ENCODE results near the gene CLDN22. TPM values are rescaled to one million over a fixed set of nuclear protein-coding genes. Genes with fewer than 3 reads are reported as not detected.
"Not testable (repeated sequence)": the region's sequence is repeated elsewhere in the genome, so short reads cannot be mapped to it uniquely, and the experiment has no call there.

The CLDN22 gene
- polyA plus RNA-seq, 1 donor: not detected

DNA sequence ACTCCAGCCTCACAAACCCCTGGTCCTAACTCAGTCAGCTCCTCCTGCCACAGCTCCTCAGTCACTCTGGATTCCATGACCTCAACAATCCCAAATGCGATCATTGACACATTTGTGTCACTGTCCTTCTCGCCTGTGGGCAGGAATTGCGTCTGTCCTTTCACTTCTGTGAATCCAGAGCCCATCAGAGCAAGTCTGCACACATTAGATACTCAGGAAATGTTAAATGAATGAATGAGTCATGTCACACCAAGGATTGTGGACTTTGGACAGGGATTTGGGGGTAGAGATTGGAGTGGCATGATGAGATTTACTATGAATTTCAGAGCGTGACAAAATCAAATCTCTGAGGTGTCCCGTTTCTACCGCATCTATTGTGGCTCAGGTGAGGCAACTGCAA lies 13.9 kb upstream of the CLDN22 start:
- no peaks in the 10 kb centered on the region for H3K27me3 ChIP-seq (ENCODE audit: control insufficient read depth, insufficient read depth, low read length)
- DNase-seq: peak; percentile 45 to 79
- H3K36me3 ChIP-seq (ENCODE audit: control insufficient read depth, insufficient read depth, low read length): no peaks in the 10 kb centered on the region
- peaks cover 4% of the 10 kb centered on the region for H3K4me1 ChIP-seq (ENCODE audit: control insufficient read depth, insufficient read depth, low read length)
- no peaks in the 10 kb centered on the region for H3K9me3 ChIP-seq (ENCODE audit: control insufficient read depth, low read depth, low read length)
- no peak overlapping the region for H3K4me3 ChIP-seq (ENCODE audit: low read length)
- no peak overlapping the region for H3K27ac ChIP-seq (ENCODE audit: low read length)
- WGBS (ENCODE audit: insufficient coverage, low lambda C conversion rate): 60% methylated on average over 2 of the region's 6 CpGs

DNA sequence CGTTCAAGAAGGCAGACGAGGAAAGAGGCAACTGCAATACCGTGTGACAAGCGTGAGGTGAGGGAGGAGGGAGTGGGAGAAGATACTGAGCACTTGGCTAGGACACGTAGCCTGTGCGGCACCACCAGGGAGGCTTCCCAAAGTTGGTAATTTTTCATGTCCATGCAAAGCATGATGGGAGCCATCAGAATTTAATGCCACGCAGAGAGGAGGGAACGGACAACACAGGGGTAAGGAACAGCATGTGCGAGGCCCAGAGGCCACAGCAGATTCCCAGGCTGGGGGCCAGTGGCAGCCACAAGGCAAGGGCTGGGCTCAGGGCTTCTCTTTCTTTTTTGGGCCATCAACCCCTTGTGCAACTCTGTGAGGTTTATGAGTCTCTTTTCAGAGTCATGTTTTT lies 13.1 kb upstream of the CLDN22 start:
- H3K27ac ChIP-seq (ENCODE audit: low read length): no peak overlapping the region
- WGBS (ENCODE audit: insufficient coverage, low lambda C conversion rate): no CpG with 5 or more reads among the region's 9 CpGs
- no peaks in the 10 kb centered on the region for H3K36me3 ChIP-seq (ENCODE audit: control insufficient read depth, insufficient read depth, low read length)
- H3K4me3 ChIP-seq (ENCODE audit: low read length): no peak overlapping the region
- peaks cover 4% of the 10 kb centered on the region for H3K4me1 ChIP-seq (ENCODE audit: control insufficient read depth, insufficient read depth, low read length)
- no peaks in the 10 kb centered on the region for H3K9me3 ChIP-seq (ENCODE audit: control insufficient read depth, low read depth, low read length)
- H3K27me3 ChIP-seq (ENCODE audit: control insufficient read depth, insufficient read depth, low read length): no peaks in the 10 kb centered on the region
- DNase-seq: no peak

DNA sequence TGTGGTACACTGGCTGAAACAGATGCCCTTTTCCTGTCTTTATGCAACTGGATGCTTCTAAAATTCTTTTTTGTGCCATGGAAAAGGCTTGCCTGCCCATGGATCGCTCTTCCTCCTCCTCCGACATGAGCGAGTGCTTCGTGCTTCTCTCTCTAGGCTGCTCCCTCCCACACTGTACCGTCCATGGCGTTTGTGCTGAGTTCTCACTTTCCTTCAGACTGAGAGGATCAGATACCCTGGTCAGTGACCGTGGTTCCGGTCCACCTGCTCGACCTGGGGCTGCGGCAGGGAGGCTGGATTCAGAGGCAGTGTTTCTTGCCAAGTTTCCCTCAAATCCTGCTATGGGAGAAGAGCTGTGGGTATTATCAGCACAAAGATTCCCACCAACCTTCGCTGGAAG lies 12.4 kb upstream of the CLDN22 start:
- no peak overlapping the region for H3K4me3 ChIP-seq (ENCODE audit: low read length)
- H3K36me3 ChIP-seq (ENCODE audit: control insufficient read depth, insufficient read depth, low read length): no peaks in the 10 kb centered on the region
- DNase-seq: no peak
- no peaks in the 10 kb centered on the region for H3K9me3 ChIP-seq (ENCODE audit: control insufficient read depth, low read depth, low read length)
- no CpG with 5 or more reads among the region's 11 CpGs for WGBS (ENCODE audit: insufficient coverage, low lambda C conversion rate)
- H3K27ac ChIP-seq (ENCODE audit: low read length): no peak overlapping the region
- H3K4me1 ChIP-seq (ENCODE audit: control insufficient read depth, insufficient read depth, low read length): peaks cover 4% of the 10 kb centered on the region
- H3K27me3 ChIP-seq (ENCODE audit: control insufficient read depth, insufficient read depth, low read length): no peaks in the 10 kb centered on the region

DNA sequence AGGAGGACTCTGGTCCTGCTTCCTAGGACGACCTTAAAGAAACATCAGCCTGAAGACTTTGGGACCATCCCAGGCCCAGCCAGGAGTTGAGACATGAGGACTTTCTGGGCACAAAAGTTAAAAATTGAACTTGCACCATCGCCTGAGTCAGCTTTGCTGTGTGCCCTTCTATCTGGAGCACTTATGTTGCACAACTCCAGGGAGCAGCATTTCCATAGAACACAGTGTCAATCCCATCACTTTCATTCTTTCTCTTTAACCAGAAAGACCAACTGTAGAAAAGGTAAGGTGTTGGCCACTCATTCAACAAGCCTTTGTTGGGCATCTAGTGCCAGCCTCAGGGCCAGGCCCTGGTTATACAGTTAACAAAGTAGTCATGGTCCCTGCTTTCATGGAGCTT lies 10.8 kb upstream of the CLDN22 start:
- H3K9me3 ChIP-seq (ENCODE audit: control insufficient read depth, low read depth, low read length): peaks cover 2% of the 10 kb centered on the region
- H3K27me3 ChIP-seq (ENCODE audit: control insufficient read depth, insufficient read depth, low read length): no peaks in the 10 kb centered on the region
- no peak overlapping the region for H3K4me3 ChIP-seq (ENCODE audit: low read length)
- H3K36me3 ChIP-seq (ENCODE audit: control insufficient read depth, insufficient read depth, low read length): no peaks in the 10 kb centered on the region
- peaks cover 4% of the 10 kb centered on the region for H3K4me1 ChIP-seq (ENCODE audit: control insufficient read depth, insufficient read depth, low read length)
- DNase-seq: no peak
- no CpG with 5 or more reads among the region's 2 CpGs for WGBS (ENCODE audit: insufficient coverage, low lambda C conversion rate)
- no peak overlapping the region for H3K27ac ChIP-seq (ENCODE audit: low read length)

DNA sequence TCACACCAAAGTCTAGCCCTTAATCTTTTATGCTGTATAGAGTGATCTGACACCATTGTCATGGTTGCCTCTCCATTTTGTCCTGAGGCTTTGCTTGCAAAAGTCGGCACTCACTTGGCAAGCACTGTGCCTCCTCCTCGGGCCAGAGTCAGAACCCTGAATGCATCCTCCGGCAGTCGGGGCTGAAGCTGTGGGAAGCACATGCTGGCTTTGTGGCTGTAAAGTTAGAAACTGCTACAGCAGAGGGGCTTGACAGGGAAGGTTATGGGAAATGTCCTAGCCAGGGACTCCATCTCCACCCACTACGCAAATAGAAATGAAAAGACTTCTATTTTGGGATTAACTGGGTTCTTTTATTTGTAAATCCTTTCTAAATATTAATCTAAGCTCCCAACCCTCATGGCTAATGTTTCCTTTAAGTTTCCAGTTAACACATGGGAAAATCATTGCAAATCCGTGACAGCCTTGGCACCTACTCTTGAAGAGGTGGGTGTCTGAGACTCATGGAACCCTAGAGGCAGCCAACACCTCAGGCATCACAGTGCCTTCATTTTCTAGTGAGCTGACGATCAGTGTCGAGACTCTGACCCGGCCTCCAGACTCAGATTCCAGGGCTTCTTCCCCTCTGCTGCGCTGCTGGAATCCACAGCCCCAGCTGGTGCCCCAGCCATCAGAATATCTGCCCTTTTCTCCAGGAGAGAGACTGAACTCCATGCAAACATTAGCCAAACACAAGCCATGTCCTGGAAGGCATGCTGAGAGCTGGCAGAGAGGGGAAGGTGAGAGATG lies 10.1 kb upstream of the CLDN22 start:
- Histone ChIP-seq H3K4me1 (ENCODE audit: control insufficient read depth, insufficient read depth, low read length) (peaks cover 4% of the 10 kb centered on the region), H3K36me3 (ENCODE audit: control insufficient read depth, insufficient read depth, low read length) (no peaks in the 10 kb centered on the region), H3K9me3 (ENCODE audit: control insufficient read depth, low read depth, low read length) (peaks cover 2% of the 10 kb centered on the region), H3K27me3 (ENCODE audit: control insufficient read depth, insufficient read depth, low read length) (no peaks in the 10 kb centered on the region), H3K27ac (ENCODE audit: low read length) (no peak overlapping the region), H3K4me3 (ENCODE audit: low read length) (no peak overlapping the region)
- 100% methylated on average over 1 of the region's 10 CpGs for whole genome bisulfite sequencing (ENCODE audit: insufficient coverage, low lambda C conversion rate)
- no peak for DNase-seq

DNA sequence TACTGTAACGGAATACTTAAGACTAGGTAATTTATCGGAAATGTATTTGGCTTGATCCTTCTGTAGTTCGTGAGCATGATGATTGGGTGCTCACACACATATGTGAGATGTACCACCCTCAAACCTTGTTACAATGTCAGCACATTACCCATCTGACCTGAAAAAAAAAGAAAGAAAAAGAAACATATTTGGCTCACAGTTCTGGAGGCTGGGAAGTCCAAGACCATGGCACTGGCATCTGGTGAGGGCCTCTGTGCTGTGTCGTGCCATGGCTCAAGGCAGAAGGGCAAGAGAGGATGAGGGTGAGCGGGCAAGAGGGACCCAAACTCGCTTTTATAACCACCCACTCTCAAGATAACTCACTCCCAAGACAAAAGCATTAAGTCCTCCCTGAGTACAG lies 9.2 kb upstream of the CLDN22 start:
- no peak overlapping the region for H3K27ac ChIP-seq (ENCODE audit: low read length)
- peaks cover 4% of the 10 kb centered on the region for H3K4me1 ChIP-seq (ENCODE audit: control insufficient read depth, insufficient read depth, low read length)
- H3K36me3 ChIP-seq (ENCODE audit: control insufficient read depth, insufficient read depth, low read length): no peaks in the 10 kb centered on the region
- H3K4me3 ChIP-seq (ENCODE audit: low read length): no peak overlapping the region
- no CpG with 5 or more reads among the region's 6 CpGs for WGBS (ENCODE audit: insufficient coverage, low lambda C conversion rate)
- no peak for DNase-seq
- H3K9me3 ChIP-seq (ENCODE audit: control insufficient read depth, low read depth, low read length): peaks cover 2% of the 10 kb centered on the region
- no peaks in the 10 kb centered on the region for H3K27me3 ChIP-seq (ENCODE audit: control insufficient read depth, insufficient read depth, low read length)

DNA sequence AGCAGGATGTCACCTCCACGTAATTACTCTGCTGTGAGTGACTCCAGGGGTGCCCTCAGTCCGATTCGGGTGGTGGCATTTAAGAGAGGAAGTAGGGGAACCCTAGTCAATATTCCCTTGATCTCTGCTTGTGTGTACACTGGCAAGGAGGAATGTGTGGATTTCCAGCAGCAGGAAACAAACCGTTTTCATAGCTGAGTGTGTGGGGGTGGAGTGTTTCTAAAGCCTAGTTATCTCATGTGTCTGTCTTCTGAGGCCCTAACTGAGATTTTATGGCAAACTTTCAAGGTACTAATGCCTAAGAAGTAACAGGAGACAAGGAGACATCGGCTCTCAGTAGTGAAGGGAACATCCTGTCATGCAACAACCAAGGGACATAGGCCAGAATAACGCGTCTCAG lies 8.8 kb upstream of the CLDN22 start:
- Histone ChIP-seq H3K4me1 (ENCODE audit: control insufficient read depth, insufficient read depth, low read length) (peaks cover 1% of the 10 kb centered on the region), H3K27me3 (ENCODE audit: control insufficient read depth, insufficient read depth, low read length) (no peaks in the 10 kb centered on the region), H3K36me3 (ENCODE audit: control insufficient read depth, insufficient read depth, low read length) (no peaks in the 10 kb centered on the region), H3K9me3 (ENCODE audit: control insufficient read depth, low read depth, low read length) (peaks cover 2% of the 10 kb centered on the region), H3K27ac (ENCODE audit: low read length) (no peak overlapping the region), H3K4me3 (ENCODE audit: low read length) (no peak overlapping the region)
- WGBS (ENCODE audit: insufficient coverage, low lambda C conversion rate): 79% methylated on average over 3 of the region's 7 CpGs
- DNase-seq: no peak

DNA sequence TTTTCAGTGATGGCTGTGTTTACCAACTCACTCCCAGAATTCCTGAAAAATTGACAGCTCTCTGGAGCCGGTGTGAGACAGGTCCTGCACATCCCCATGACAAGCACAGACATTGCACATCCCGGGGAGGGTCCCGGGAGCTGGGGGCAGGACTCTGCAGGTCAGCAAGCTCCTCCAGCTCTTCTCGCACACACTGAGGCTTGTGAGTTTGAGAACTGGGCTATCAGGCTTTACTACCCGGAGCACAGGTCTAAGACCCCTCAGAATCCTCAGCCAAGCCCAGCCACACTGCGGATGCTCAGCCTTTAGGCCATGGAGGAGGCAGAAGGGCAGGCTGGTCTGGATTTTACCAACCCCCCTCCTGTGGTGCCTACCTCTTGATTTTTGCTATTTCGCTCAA lies 7.8 kb upstream of the CLDN22 start:
- no peak for DNase-seq
- Histone ChIP-seq H3K4me3 (ENCODE audit: low read length) (no peak overlapping the region), H3K27me3 (ENCODE audit: control insufficient read depth, insufficient read depth, low read length) (no peaks in the 10 kb centered on the region), H3K27ac (ENCODE audit: low read length) (no peak overlapping the region), H3K9me3 (ENCODE audit: control insufficient read depth, low read depth, low read length) (peaks cover 2% of the 10 kb centered on the region), H3K4me1 (ENCODE audit: control insufficient read depth, insufficient read depth, low read length) (no peaks in the 10 kb centered on the region), H3K36me3 (ENCODE audit: control insufficient read depth, insufficient read depth, low read length) (no peaks in the 10 kb centered on the region)
- WGBS (ENCODE audit: insufficient coverage, low lambda C conversion rate): no CpG with 5 or more reads among the region's 7 CpGs

DNA sequence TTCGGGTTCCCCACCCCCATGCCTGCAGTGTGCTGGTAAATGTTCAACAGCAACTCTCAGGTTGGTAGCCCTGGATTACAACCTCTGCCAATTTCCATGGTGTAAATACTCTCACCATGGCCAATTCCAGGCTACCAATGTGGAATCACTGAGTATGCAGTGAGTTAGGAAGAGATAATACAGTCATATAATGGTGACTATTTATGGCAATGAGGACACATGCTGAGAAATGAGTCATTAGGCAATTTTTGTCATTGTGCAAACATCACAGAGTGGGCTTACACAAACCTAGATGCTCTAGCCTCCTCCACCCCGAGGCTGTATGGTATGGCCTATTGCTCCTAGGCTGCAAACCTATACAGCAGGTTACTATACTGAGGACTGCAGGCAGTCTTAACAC lies 6.8 kb upstream of the CLDN22 start:
- DNase-seq: no peak
- peaks cover 2% of the 10 kb centered on the region for H3K9me3 ChIP-seq (ENCODE audit: control insufficient read depth, low read depth, low read length)
- no peaks in the 10 kb centered on the region for H3K36me3 ChIP-seq (ENCODE audit: control insufficient read depth, insufficient read depth, low read length)
- no peaks in the 10 kb centered on the region for H3K4me1 ChIP-seq (ENCODE audit: control insufficient read depth, insufficient read depth, low read length)
- WGBS (ENCODE audit: insufficient coverage, low lambda C conversion rate): no CpG with 5 or more reads among the region's 2 CpGs
- no peak overlapping the region for H3K27ac ChIP-seq (ENCODE audit: low read length)
- H3K4me3 ChIP-seq (ENCODE audit: low read length): no peak overlapping the region
- no peaks in the 10 kb centered on the region for H3K27me3 ChIP-seq (ENCODE audit: control insufficient read depth, insufficient read depth, low read length)

DNA sequence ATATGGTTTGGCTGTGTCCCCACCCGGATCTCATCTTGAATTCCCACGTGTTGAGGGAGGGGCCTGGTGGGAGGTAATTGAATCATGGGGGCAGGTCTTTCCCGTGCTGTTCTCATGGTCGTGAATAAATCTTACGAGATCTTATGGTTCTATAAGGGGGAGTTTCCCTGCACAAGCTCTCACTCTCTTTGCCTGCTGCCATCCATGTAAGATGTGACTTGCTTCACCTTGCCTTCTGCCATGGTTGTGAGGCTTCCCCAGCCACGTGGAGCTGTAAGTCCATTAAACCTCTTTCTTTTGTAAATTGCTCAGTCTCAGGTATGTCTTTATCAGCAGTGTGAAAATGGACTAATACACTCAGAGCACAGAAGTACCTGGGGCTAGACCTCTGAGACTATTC lies 6.3 kb upstream of the CLDN22 start:
- H3K27ac ChIP-seq (ENCODE audit: low read length): not testable (repeated sequence)

DNA sequence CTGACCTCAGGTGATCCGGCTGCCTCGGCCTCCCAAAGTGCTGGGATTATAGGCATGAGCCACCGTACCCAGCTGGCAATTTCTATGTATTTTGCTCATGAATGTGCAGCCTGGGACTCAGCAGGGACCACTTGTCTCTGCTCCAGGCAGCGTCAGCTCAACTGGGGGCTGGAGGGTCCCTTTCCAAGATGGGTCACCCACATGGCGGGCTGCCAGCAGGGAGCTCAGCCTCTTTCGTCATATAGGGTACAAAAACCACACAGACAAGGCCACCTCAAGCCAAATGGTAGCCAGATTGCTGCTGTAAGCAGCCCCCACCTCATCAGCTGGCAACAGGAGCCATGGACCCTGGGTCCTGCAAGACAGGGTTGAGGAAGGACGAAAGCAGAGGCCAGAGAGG lies 4.5 kb upstream of the CLDN22 start:
- Histone ChIP-seq H3K27ac (ENCODE audit: low read length) (no peak overlapping the region), H3K9me3 (ENCODE audit: control insufficient read depth, low read depth, low read length) (peaks cover 2% of the 10 kb centered on the region), H3K4me3 (ENCODE audit: low read length) (no peak overlapping the region), H3K27me3 (ENCODE audit: control insufficient read depth, insufficient read depth, low read length) (no peaks in the 10 kb centered on the region), H3K4me1 (ENCODE audit: control insufficient read depth, insufficient read depth, low read length) (peaks cover 6% of the 10 kb centered on the region), H3K36me3 (ENCODE audit: control insufficient read depth, insufficient read depth, low read length) (no peaks in the 10 kb centered on the region)
- no CpG with 5 or more reads among the region's 7 CpGs for WGBS (ENCODE audit: insufficient coverage, low lambda C conversion rate)
- no peak for DNase-seq

More for the DNA sequence above, 6.3 kb upstream of the CLDN22 start:
- not testable (repeated sequence) for H3K9me3 ChIP-seq (ENCODE audit: control insufficient read depth, low read depth, low read length); H3K4me3 ChIP-seq (ENCODE audit: low read length); H3K36me3 ChIP-seq (ENCODE audit: control insufficient read depth, insufficient read depth, low read length); H3K4me1 ChIP-seq (ENCODE audit: control insufficient read depth, insufficient read depth, low read length); H3K27me3 ChIP-seq (ENCODE audit: control insufficient read depth, insufficient read depth, low read length); DNase-seq
- no CpG with 5 or more reads among the region's 6 CpGs for WGBS (ENCODE audit: insufficient coverage, low lambda C conversion rate)
